ENCODE results near the gene DCST2.

- TF ChIP-seq CTCF (IDR thresholded peaks at IDR 0.05; ENCODE audit: low read depth, low read length) (no peak), POLR2A (IDR thresholded peaks at IDR 0.05; ENCODE audit: extremely low read depth, insufficient read length) (no peak)
Measured at GRCh38 chr1:155062702-155063411, 29.3 kb upstream of the DCST2 start.

Measured in NB4 (cell line).